Transverse colon (tissue), 4 donors: ENCODE data around the gene APBB2. TPM values are rescaled to one million over a fixed set of nuclear protein-coding genes. Genes with fewer than 3 reads are reported as not detected.
"Not testable (repeated sequence)": the region's sequence is repeated elsewhere in the genome, so short reads cannot be mapped to it uniquely, and the experiment has no call there.

ENCODE experiments used
- DNase-seq: peaks from one replicate; pipeline ENCODE4 v3.0.0-alpha.2; 2019
- H3K27ac ChIP-seq, 4 donors: fragments of 200-600 bp; sonication (generic); 2 replicates each; pipeline ENCODE4 v1.5.1; 2016 to 2018; ENCODE audit warnings: inconsistent platforms in 4 of 4
- H3K27me3 ChIP-seq: fragments of 200-600 bp; sonication (generic); 2 replicates; pipeline ENCODE4 v1.5.1; 2017; ENCODE audit warnings: inconsistent platforms
- H3K36me3 ChIP-seq, 4 donors: fragments of 200-600 bp; sonication (generic); 2 replicates each; pipeline ENCODE4 v1.5.1; 2017 to 2019; ENCODE audit warnings: inconsistent platforms in 4 of 4
- H3K4me1 ChIP-seq, 4 donors: fragments of 200-600 bp; sonication (generic); 2 replicates each; pipeline ENCODE4 v1.5.1; 2017 to 2020; ENCODE audit warnings: inconsistent platforms in 4 of 4
- H3K4me3 ChIP-seq, 4 donors: fragments of 200-600 bp; sonication (generic); 1 replicate in 1 of 4; 2 replicates in 3 of 4; pipeline versions ENCODE4 v1.5.1 to v1.6.1; 2017 to 2019; ENCODE audit warnings: inconsistent platforms in 4 of 4
- H3K9me3 ChIP-seq, 2 donors: fragments of 200-600 bp; sonication (generic); 2 replicates each; pipeline ENCODE4 v1.5.1; 2017 to 2019; ENCODE audit warnings: inconsistent platforms in 2 of 2
- CTCF ChIP-seq, 5 experiments: fragments of 200-600 bp in 3 of 5; fragments of 450-650 bp in 2 of 5; sonication (generic) in 3 of 5; IDR thresholded peaks; 1 replicate in 2 of 5; 2 replicates in 3 of 5; pipeline ENCODE4 v1.5.1; 2016 to 2017; ENCODE audit warnings: antibody characterized with exemption in 5 of 5, inconsistent platforms in 3 of 5, mild to moderate bottlenecking in 2 of 5, moderate library complexity in 1 of 5
- EP300 ChIP-seq: sonication (generic); formaldehyde crosslinking; IDR thresholded peaks from one replicate; pipeline ENCODE4 v1.6.1; 2017; ENCODE audit warnings: antibody characterized with exemption, low read depth
- POLR2A ChIP-seq: fragments of 450-650 bp; IDR thresholded peaks from one replicate; pipeline ENCODE4 v1.6.1; 2016; ENCODE audit warnings: antibody characterized with exemption, mild to moderate bottlenecking, moderate library complexity
- POLR2AphosphoS5 ChIP-seq, 3 donors: sonication (generic); formaldehyde crosslinking; IDR thresholded peaks; one replicate each; pipeline ENCODE4 v1.6.1; 2016; ENCODE audit warnings: antibody characterized with exemption in 3 of 3
- WGBS, 2 donors: methylation state at CpG; one replicate each; pipeline ENCODE4 v1.1.5; 2018; ENCODE audit warnings: low coverage in 1 of 2; 5-methylcytosine and 5-hydroxymethylcytosine counted together
- in situ Hi-C, 4 donors: fragments of 200-750 bp; cut with MboI; loops; one replicate each; pipeline versions ENCODE4 v1.15.0 to v1.15.1; 2017; ENCODE audit warnings: low sequenced_read_pairs in 3 of 4, low pct_ligation_motif_present in 1 of 4, low pct_unique_long_range_greater_than_20kb in 1 of 4
- intact Hi-C: fragments of 100-400 bp; cut with DNase I; formaldehyde crosslinking; loops from one replicate; pipeline ENCODE4 v1.15.1; 2023; ENCODE audit warnings: low total_unique reads
- total RNA-seq, 4 donors: library from RNA; depleted of rRNA; stranded (reverse); fragments of >200 nt; gene quantifications; one replicate each; pipeline ENCODE4 v1.1.0, GENCODE V29; 2016

The APBB2 gene
- total RNA-seq, 4 donors from 2014 or later, result 37.1 to 138 (median 90.1) TPM

- H3K9me3 ChIP-seq, result no peaks in the 10 kb centered on the region
- no peaks in the 10 kb centered on the region for H3K36me3 ChIP-seq
- H3K27me3 ChIP-seq, result no peaks in the 10 kb centered on the region
- no peak for DNase-seq
- H3K4me3 ChIP-seq, result no peak overlapping the region
- WGBS, 2 donors, result 72 to 80% methylated on average over 4 to 6 of the region's 6 CpGs
- in situ Hi-C loops, result no loop called here
- no peak overlapping the region for H3K27ac ChIP-seq
- no peak for TF ChIP-seq EP300
- no peak for TF ChIP-seq POLR2A
- TF ChIP-seq CTCF (IDR thresholded peaks at IDR 0.05), result no peak
- TF ChIP-seq POLR2AphosphoS5 (IDR thresholded peaks at IDR 0.05), result no peak
- H3K4me1 ChIP-seq, result peaks cover 4 to 29% (median 26%) of the 10 kb centered on the region in 4 donors
- intact Hi-C loops, result no loop called here
These were observed 60.1 kb downstream of the APBB2 start for GRCh38 chr4:41154010-41154813.

- WGBS, 2 donors, result 77 to 92% methylated on average over 1 to 2 of the region's 2 CpGs
- no peaks in the 10 kb centered on the region for H3K9me3 ChIP-seq
- H3K27ac ChIP-seq, result no peak overlapping the region
- no peaks in the 10 kb centered on the region for H3K36me3 ChIP-seq
- H3K27me3 ChIP-seq, result no peaks in the 10 kb centered on the region
- intact Hi-C loops, result no loop called here
- H3K4me3 ChIP-seq, result no peak overlapping the region
- DNase-seq, result no peak
- H3K4me1 ChIP-seq, result peaks cover 0 to 19% (median 13%) of the 10 kb centered on the region in 4 donors
- no peak for TF ChIP-seq EP300
- no peak for TF ChIP-seq CTCF (IDR thresholded peaks at IDR 0.05)
- no peak for TF ChIP-seq POLR2AphosphoS5 (IDR thresholded peaks at IDR 0.05)
- no peak for TF ChIP-seq POLR2A
- in situ Hi-C loops, result no loop called here
These were observed 63.9 kb downstream of the APBB2 start for GRCh38 chr4:41150401-41150800.

- H3K27me3 ChIP-seq, H3K4me3 ChIP-seq, in situ Hi-C loops, H3K27ac ChIP-seq, intact Hi-C loops, H3K36me3 ChIP-seq, DNase-seq, H3K9me3 ChIP-seq: not testable (repeated sequence)
- 81 to 83% methylated on average over 1 to 4 of the region's 4 CpGs for WGBS, 2 donors
- peaks cover 0 to 24% (median 18%) of the 10 kb centered on the region in 4 donors for H3K4me1 ChIP-seq
These were observed 64.8 kb downstream of the APBB2 start for GRCh38 chr4:41149568-41149967.

- no peak for DNase-seq
- TF ChIP-seq POLR2A, result no peak
- no peak for TF ChIP-seq CTCF (IDR thresholded peaks at IDR 0.05)
- no peak for TF ChIP-seq POLR2AphosphoS5 (IDR thresholded peaks at IDR 0.05)
- no peak for TF ChIP-seq EP300
- Histone ChIP-seq H3K27ac (no peak overlapping the region), H3K4me3 (no peak overlapping the region), H3K9me3 (no peaks in the 10 kb centered on the region), H3K36me3 (no peaks in the 10 kb centered on the region), H3K27me3 (no peaks in the 10 kb centered on the region), H3K4me1 (peaks cover 2 to 24% (median 18%) of the 10 kb centered on the region in 4 donors)
- WGBS, 2 donors, result 84 to 85% methylated on average over 4 of the region's 4 CpGs
- in situ Hi-C loops, result no loop called here
- intact Hi-C loops, result no loop called here
These were observed 65.4 kb downstream of the APBB2 start for GRCh38 chr4:41148931-41149330.

- Histone ChIP-seq H3K4me3 (no peak overlapping the region), H3K9me3 (no peaks in the 10 kb centered on the region), H3K27me3 (no peaks in the 10 kb centered on the region), H3K36me3 (no peaks in the 10 kb centered on the region), H3K27ac (no peak overlapping the region), H3K4me1 (peaks cover 6 to 29% (median 21%) of the 10 kb centered on the region in 4 donors)
- WGBS, 2 donors, result 96% methylated on average over 4 of the region's 4 CpGs; no CpG with 5 or more reads in 1 of the 2 donors
- intact Hi-C loops (no loop called here), in situ Hi-C loops (no loop called here)
- TF ChIP-seq EP300, result no peak
- no peak for TF ChIP-seq POLR2A
- no peak for TF ChIP-seq CTCF (IDR thresholded peaks at IDR 0.05)
- TF ChIP-seq POLR2AphosphoS5 (IDR thresholded peaks at IDR 0.05), result no peak
- DNase-seq, result no peak
These were observed 66.0 kb downstream of the APBB2 start for GRCh38 chr4:41148292-41148691.

- H3K27ac ChIP-seq, result peak overlapping the region in 2 of 4 donors; percentile 9 to 50
- H3K4me1 ChIP-seq, result peaks cover 13 to 36% (median 27%) of the 10 kb centered on the region in 4 donors
- H3K9me3 ChIP-seq, in situ Hi-C loops, H3K4me3 ChIP-seq, H3K36me3 ChIP-seq, intact Hi-C loops, DNase-seq, H3K27me3 ChIP-seq: not testable (repeated sequence)
- WGBS, 2 donors, result 98% methylated on average over 3 of the region's 3 CpGs; no CpG with 5 or more reads in 1 of the 2 donors
These were observed 66.8 kb downstream of the APBB2 start for GRCh38 chr4:41147570-41147969.
